NCI-H2196 (cell line): Measurements from ENCODE around the gene NFIB.

Experiments used
- DNase-seq: peaks from one replicate; lab custom pipeline; 2025; ENCODE audit not compliant: unreplicated experiment; lab: John Stamatoyannopoulos, UW

NFIB gene

DNA sequence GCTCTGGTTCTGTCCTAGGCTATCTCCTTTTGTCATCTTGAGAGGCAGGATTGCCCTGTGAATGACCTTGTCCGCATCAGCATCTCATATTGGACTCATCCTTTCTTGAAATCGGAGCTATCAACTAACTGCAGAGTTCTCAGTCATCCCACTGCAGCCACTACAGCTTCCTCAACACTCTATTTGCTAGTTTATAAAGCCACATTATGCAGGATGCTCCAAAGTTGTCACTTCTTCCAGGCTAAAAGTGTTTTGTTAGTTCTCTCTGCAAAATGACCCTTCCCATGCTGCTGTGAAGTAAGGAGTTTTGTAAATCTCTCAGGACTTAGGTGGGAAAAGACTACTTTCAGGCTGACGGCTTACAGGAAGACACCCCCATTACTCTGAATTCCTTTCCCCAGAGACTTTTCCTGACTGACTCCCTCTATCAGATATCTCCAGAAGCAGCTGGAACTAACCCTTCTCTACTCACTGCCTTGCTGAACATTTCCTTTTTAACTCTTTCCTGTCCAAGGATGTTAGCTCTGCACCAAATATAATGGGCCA is 257.6 kb downstream of the NFIB start:
- DNase-seq = no peak

DNA sequence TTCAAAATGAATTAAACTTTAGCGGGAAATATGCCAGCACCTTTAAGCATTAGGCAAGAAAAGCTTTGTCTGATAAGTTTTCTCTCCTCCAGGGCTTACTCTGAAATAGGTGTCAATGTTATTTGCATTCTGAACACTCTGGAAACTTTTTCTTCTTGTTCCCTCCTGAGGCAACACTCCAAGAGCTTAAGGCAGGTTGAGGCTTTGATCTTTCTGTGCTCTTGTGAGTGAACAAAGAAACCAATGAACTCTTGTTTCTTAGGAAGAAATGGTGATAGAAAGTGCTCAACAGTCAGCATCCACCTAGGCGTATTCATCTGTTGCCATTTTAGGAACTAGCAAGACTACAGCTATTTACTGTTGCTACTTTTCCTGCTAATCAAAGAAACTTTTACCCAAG is 259.8 kb downstream of the NFIB start:
- DNase-seq = no peak

DNA sequence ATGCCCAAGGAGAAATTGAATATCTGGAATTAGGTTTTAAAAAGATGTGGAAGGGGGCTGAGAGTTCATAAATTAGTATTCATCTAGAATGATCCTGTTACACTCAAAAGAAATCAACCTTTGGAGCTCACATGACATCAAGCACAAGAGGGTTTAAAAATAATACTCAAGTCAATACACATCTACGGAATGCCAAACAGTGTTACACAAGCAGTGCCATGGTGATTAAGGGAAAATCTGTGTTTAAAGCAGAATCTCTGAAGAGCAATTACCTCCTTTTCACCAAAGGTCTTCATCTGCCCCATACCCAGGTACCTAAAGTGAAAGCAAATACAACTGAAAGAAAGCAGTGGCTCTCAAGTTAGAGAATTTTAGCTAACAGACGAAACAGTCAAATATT is 261.6 kb downstream of the NFIB start:
- no peak for DNase-seq

DNA sequence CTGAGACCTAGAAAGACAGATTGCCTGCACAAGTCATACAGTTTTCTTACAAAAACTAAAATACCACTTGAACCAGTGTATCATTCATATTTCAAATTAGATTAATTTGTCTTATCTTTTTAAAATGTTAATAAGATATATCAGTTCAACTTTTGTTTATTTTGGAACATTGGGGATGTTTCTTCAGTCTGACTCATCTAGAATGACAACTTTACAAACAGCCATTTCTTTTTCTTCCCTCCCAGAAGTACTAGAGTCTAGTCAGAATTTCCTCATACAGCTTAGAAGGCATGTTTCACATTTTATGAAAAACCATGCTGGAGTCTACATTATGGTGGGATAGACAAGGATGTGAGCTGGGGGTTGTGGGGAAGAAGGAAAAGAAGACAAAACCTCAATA is 262.5 kb downstream of the NFIB start:
- DNase-seq = no peak

DNA sequence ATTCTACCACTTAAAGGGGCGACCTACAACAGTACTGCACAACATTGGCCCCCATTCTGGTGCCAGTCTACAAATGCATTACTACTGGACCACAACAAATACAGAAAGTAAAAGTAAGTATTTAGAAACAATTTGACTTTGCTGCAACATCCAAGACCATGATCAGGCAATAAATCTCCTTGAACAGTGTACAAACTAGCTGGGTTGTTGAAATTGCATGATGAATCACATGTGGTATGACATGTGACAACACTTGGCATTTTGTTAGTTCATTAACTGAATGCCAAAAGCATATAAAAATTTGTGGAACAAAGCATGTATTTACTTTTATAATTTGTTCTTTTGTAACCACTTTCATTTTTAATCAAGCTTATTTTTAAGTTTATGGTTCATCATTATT is 270.5 kb downstream of the NFIB start:
- no peak for DNase-seq

DNA sequence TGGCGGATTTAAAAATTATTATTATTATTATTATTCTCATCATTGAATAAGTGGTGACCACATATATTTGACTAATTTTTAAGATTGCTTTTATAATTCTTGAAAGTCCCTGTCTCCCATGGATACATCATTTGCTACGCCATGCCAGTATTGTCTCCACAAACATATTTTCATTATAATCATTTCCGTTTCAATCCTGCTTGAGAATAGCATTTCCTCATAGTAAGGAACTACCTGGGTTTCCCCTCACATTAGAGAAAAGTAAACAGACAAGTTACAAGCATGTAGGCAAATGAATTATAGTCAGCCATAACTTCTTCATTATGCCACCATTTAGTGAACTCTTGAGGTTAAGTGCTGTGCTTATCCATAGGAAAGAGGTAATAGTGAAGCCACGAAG is 276.6 kb downstream of the NFIB start:
- no peak for DNase-seq

DNA sequence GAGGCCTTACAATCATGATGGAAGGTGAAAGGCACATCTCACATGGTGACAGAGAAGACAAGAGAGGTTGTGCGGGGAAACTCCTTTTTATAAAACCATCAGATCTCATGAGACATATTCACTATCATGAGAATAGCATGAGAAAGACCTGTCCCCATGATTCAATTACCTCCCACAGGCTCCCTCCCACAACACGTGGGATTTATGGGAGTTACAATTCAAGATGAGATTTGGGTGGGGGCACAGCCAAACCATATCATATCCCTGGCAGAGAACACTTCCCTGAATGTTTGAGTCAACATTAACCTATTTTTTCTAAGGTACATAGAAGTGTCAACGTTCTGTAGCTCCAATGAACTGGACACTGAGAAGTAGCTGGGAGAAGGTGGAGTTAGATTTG is 280.9 kb downstream of the NFIB start:
- no peak for DNase-seq
